Middle frontal gyrus (tissue), 1 donor: Measurements from ENCODE around the gene EEIG2.
"Not testable (repeated sequence)": the region's sequence is repeated elsewhere in the genome, so short reads cannot be mapped to it uniquely, and the experiment has no call there.

ENCODE experiments used
- DNase-seq: peaks from one replicate; pipeline ENCODE4 v3.0.0-alpha.2; 2015; ENCODE audit warnings: low spot score; ENCODE audit errors: extremely low spot score

Gene EEIG2

DNA sequence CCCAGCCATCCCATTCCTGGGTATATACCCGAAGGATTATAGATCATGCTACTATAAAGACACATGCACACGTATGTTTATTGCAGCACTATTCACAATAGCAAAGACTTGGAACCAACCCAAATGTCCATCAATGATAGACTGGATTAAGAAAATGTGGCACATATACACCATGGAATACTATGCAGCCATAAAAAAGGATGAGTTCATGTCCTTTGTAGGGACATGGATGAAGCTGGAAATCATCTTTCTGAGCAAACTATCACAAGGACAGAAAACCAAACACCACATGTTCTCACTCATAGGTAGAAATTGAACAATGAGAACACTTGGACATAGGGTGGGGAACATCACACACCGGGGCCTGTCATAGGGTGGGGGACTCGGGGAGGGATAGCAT is 12.4 kb upstream of the EEIG2 start:
- DNase-seq: not testable (repeated sequence)

DNA sequence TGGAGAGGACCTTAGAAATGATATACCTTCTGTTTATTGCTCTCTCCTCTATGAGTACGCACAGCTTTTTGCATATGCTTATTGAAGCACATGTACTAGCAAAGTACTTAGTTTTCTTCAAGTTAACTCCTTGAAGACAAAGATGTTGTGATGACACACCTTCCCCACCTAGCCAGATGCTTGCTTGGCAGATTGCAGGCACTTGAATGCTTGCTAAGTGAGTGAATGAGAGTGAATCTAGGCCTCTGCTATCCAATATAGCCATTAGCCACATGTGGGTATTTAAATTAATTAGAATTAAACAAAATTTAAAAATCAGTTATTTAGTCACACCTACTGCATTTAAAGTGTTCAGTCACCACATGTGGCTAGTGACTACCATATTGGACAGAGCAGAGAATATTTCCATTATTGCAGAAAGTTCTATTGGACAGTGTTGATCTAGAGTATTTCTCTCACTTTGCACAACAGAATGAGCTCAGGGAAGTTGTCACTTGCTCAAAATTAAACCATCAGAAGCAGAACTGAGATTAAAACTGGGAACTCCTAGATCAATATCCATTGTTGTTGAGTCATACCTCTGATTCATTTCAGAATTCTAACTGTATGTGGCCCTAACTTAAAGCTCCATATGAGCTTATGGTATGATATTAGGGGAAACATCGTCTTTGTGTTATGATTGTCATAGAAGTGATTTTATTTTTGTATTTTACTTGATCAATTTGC is 8.6 kb upstream of the EEIG2 start:
- no peak for DNase-seq

DNA sequence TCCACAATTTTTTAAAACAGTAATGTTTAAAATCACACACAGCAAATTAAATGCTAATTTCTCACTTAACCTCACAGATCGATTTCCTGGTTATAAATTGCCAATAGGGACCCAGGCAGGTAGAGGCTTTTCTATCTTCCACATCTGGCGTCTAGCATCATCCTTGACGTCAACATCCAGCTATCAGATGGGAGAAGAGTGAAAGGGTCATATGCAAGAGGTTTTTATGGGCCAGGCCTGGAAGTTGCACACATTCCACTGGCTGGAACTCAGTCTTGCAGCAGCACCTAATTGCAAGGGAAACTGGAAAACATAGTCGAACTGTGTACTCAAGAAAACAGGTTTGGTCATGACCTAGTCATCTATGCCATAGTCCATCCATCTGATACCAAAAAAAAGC is 6.0 kb upstream of the EEIG2 start:
- no peak for DNase-seq

DNA sequence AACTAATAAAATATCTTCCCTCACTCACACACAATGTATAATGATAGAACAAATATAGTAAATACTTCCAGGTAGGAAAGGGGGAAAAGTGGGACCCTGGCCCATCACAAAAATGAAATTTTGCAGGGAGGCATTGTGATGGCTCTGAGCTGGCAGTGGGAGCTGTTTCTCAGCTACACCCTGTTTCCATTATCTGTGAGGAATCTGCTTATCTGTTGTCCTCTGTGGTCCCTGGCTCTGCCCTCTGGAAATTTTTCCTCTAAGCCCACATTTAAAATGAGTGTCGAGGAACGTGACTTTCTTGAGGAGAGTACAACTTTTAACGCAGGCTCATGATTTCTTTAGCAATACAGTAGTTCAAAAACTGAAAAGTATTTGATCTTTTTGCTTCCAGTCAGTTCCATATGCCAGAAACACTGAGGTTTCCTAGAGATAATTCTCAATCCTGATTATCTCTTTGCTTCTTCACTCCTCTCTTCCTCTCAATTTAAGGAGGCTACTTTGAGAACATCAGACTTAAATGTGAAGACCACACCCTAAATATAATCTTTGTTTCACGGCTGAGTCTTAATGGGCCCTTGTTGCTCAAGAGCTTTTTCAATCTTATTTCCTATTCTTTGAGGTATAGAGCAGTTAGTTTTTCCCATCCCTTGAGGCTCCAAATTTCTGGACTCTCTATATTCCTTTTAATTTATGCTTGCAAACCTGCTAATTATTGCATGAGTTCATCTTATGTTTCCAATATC is 5.0 kb upstream of the EEIG2 start:
- no peak for DNase-seq

DNA sequence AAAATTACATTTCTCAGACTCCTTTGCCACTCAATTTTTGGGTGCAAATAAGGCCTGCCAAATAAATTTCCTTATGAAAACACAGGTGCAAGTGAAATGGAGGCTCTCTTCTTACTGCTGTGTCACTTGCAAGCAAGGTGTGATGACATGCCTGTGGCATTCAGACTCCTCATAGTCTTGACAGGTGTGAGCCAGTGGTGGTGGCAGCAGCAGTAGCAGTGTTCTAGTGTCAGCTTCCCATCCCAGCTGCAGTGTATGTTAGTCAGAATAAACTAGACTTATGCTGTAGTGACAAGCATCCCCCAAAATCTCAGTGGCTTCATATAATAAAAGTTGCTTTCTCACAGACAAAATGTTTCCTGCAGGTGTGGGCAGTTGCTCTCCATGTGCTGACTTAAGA is 3.8 kb upstream of the EEIG2 start:
- DNase-seq: no peak

DNA sequence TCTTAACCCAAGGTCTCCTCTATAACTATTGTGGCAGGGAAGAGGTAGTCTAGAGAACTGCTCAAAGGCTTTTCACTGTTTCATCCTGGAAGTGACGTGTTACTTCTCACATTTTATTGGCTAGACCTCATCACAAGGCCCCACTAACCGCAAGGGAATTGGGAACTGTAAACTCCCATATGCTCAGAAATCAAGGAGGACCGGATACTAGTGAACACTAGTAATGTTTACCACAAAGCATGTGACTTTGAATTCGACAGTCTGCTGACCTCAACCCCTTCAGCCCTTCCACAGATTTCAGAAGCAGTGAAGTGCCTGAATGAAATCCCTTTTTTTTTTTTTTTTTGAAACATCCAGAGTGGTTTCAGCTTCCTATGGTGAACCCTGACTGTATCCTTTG is 3.4 kb upstream of the EEIG2 start:
- DNase-seq: no peak

DNA sequence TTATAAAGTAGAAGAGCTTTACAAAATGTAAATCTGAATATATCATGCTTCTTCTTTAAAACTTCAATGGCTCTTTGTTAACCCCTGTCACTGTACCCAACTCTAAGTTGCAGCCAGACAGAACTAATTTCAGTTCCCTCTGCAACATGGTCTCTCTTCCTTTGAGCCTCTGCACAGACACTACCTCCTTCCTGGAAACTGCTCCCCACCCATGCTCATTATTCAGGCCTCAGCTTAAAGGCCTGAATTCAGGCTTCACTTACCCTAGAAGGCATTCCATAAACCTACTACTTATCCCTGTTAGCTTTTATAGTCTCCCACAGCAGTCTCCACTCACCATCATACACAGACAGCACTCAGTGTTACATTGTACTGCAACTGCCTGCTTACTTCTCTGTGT is 2.6 kb upstream of the EEIG2 start:
- no peak for DNase-seq

DNA sequence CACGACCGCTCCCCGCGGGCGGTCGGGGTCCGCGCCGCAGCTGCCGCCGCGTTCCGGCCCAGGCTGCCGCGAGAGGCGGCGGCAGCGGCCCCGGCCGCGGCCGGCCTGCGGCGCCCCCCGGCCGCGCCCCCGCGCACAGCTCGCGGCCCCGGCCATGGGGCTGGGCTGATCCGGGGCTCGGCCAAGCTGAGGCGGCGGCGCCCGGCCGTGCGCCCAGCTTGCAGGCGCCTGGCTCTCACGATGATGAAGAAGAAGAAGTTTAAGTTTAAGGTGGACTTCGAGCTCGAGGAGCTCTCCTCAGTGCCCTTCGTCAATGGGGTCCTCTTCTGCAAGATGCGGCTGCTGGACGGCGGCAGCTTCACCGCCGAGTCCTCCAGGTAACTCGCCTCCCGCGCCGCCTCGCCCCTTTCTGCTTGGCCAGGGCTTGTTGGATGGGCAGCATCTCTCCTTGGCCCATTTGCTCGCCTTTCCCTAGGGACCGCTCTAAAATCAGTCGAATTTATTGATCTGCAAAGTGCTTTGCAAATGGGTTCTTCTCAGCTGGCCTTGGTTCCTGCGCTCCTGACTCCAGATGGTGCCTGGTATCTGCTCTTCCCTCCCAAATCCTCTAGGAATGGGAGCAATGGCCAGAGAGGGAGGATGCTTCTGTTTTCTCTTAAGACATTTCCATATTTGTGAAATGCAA is 431 bp downstream of the EEIG2 start:
- DNase-seq: no peak

DNA sequence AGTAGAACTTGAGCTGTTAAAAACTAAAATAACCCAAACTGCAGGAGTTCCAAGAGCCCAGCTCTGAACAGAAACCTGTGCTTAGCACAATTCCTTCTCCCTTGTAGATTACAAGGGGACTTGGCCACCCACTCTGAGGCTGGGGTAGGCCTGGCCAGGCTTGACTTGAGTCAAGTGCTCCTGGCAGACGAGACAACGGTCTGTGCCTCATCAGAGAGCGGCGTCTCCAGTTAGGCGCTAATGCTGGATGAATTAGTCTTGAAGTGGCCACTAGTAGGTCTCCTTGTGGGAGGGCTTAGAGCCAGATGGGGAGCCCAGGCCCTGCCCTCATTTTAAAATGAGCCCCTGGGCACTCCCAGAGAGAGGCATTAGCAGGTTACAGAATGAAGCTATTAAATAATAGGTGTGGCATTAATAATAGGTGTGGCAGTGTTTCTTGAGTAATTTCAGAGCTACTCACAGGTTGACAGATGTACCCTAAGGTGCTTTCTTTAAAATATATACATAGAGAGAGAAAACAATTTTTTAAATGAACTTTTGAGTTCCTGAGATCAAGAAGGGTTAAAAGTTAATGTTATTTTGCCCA is 1.1 kb downstream of the EEIG2 start:
- peak; percentile 25 for DNase-seq

DNA sequence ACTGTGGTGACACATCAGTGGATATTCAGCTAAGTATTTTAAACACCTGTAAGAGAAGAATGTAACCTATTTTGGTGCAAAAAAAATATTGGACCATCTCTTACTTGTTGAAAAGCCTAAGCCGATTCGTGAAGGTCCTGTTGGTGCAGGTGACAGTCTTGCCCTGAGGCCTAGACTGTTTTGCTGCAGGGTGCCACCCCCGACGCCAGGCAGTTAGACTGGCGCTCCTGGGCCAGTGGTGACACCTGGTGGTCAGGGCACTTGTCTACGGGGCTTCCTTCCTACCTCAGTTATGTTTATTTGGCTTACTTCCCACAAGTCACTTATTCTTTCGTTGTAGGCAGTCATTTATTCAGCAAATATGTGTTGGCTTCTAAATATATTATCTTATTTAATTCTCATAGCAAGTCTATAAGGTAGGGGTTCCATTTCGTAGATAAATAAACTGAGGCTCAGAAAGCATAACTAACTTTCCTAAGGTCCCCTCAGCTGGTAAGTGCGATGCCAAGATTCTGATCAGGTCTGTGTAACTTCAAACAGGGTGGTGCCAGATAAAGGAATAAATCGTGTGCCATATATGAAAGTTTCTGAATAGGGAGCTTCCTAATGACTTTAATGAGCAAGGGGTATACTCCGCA is 1.9 kb downstream of the EEIG2 start:
- DNase-seq: no peak

DNA sequence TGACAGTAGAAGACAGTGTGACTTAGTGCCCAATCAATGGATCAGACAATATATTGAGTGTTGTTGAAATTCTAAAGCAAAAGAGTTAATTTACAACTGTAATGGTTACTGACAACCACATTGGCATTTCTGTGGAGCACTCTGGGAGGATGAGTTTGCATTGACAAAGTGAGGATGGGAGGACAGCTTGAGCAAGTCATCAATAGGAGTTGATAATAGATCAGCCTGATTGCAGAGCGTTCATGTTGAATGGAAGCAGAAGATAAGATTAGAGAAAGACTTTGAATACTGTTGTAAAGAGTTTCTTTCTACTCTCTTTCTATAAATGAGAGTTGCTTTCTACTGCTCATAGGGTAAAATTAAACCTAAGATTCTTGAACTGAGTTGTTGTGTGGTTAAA is 3.9 kb downstream of the EEIG2 start:
- no peak for DNase-seq

DNA sequence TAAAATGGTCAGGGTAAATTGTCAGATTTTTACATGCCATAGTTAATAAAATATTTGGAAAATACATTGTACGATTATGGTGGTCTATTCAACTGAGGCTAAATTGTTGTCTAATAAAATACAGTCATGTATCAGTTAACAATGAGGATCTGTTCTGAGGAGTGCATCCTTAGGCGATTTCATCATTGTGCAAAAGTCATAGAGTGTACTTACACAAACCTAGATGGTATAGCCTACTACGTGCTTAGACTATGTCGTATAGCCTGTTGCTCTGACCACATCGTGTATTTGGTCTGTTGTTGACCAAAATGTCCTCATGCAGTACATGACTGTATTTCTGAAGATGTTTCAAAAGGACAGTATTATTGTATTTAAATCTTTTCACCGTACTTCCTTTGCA is 5.2 kb downstream of the EEIG2 start:
- DNase-seq: no peak

DNA sequence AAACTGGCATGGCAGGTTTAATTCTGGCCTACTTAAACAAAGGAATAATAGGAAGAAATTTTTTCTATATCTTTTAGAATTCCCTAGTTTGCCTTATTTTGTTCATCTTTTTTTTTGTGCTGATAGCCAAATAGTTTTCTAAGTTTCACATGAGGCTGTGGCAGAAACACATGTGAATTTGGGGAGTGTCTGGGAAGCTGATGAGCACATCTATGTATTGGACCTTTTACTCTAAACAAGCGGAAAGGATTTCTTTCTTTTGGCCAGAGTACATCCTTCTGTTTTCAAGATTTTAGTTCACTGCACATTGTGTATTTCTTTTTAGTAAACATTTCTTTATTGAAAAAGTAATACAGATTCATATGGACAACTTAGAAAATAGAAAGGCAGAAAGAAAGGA is 5.6 kb downstream of the EEIG2 start:
- DNase-seq: no peak

DNA sequence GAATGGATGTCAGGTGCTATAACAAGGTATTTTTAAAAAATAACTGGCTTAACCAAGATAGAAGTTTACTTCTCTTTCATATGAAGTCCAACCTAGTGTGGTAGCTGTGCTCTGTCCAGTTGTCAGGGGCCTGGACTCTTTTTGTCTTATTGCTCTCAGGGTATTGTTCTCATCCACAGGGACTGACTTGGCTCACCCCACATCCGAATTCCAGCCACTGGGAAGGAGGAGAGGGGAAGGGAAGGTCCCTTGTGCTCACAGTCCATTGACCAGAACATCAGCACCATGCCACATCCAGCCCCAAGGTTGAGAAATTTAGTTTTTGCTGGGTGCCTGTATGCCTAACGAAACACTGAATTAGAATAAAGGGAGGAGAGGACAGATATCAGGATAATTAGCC is 8.7 kb downstream of the EEIG2 start:
- no peak for DNase-seq

DNA sequence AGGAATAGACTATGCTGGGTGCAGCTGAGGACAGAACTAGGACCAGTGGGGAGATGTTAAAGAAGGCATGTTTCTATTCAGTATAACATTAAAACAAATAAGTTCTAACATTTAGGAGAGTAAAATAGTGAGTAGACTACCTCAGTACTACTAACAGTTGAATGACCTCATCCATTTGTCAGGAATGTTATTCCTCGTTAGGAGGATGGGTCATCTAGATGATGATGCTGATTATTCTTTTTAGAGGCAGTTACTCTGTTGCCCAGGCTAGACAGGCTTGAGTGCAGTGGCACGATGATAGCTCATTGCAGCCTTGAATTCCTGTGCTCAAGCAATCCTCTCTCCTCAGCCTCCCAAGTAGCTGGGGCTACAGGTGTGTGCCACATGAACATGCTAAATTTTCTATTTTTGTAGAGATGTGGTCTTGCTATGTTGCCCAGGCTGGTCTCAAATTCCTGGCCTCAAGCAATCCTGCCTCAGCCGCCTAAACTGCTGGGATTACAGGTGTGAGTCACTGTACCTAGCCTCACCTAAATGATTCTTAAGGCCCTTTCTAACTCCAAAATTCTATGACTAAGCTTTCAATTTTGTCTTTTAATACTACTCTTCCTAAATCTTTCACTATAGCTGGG is 9.3 kb downstream of the EEIG2 start:
- no peak for DNase-seq

DNA sequence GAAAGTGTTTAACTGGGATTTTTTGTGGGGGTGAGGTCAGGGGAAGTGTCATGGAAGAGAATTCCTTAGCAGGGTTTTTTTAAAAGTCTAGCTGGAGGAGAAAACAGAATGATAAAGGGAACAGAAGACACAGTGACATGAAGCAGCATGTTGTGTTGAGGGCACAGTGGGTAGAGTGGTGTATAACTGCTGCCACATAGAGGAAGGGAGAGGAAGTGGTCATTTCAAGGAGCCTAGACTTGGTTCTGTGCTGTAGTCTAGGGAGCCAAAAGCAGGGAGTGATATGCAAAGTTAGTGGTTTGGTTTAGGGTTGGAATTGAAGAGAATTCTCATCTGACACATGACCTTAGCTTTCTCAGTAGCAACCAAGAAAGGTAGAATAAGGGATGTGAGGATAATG is 10.2 kb downstream of the EEIG2 start:
- no peak for DNase-seq

DNA sequence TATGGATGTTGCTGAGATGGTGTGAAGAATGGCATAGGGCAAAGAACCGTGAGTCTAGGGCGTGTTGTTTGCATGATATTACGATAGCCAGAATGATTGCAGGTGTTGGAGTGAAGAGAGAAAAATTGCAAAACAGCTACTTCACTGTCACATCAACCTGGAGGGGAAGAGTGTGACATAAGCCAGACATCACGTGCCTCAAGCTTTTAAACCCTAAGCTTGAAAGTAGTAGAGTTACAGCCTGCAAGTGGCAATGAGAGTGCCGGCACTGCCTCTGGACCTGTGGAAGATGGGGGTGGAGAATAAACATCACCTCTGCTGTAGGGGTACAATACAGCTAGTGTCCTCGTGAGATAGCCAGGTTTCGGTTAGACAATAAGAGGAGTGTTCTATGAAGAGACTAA is 11.1 kb downstream of the EEIG2 start:
- DNase-seq: no peak

DNA sequence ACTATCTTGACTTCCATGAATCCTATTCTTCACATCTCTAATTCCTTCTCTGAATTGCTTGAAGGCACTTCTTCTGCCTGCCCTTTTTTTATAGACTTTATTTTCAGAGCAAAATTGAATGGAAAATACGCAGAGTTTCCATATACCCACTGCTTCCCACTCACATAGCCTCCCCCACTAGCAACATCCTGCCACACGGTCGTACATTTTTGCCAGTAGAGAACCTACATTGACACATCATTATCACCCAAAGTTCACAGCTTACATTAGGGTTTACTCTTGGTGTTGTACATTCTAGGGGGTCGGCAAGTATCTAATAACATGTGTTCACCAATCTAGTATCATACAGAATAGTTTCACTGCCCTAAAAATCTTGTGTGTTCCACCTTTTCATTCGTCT is 12.3 kb downstream of the EEIG2 start:
- DNase-seq: no peak

DNA sequence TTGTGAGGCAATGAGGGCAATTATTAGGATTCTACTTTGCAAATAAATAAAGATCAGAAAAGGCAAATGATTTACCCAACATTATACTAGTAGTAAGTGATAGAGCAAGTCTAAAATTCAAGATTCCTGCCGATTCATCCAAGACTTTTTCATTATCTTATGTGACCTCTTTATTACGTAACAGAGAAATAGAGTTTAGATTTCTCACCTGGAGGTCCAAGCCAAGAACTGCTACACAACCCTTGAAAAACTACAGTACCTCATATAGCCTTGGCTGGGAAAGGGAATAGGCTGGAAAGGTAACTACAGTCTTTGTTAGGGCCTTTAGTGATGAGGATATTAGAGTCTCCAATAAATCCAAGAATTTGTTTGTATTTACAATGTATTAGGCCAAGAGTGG is 13.3 kb downstream of the EEIG2 start:
- no peak for DNase-seq

DNA sequence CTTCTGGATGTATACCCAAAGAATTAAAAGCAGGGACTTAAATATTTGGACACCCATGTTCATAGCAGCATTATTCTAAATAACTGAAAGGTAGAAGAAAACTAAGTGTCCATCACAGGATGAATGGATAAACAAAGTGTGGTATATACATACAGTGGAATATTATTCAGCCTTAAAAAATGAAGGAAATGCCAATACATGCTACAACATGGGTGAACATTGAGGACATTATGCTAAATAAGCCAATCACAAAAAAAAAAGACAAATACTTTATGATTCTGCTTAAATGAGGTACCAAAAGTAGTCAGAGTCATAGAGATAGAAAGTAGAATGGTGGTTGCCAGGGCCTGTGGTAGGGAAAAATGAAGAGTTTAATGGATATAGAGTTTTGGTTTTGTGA is 14.1 kb downstream of the EEIG2 start:
- no peak for DNase-seq

DNA sequence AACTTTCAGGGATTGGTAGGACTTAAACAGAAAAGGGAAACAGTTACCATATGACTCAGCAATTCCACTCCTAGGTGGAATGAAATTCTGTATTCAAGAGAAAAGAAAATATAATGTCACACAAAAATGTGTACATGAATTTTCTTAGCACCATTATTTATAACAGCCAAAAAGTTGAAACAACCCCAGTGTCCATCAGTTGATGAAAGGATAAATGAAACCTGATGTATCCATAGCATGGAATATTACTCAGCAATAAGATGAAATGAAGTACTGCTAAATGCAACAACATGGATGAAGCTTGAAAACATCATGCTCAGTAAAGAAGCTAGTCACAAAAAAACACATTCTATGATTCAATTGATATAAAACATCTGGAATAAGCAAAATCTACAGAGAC is 15.5 kb downstream of the EEIG2 start:
- no peak for DNase-seq
